Panc1 (cell line): ENCODE measurements around the gene FHAD1. TPM values are rescaled to one million over a fixed set of nuclear protein-coding genes. Genes with fewer than 3 reads are reported as not detected.

ENCODE experiments used
- ATAC-seq: fragments of 200-7000 bp; cut with Tn5 transposase; 2 replicates; pipeline ENCODE4 v1.9.1; 2020; ENCODE audit warnings: mild to moderate bottlenecking, moderate library complexity
- BruUV-seq: library from RNA; stranded (reverse); fragments of 400-500 nt; replicated peaks from 2 replicates; lab custom pipeline; 2021; lab: Mats Ljungman, UMichigan
- CTCF ChIA-PET: fragments of 300-600 bp; sonication (Branson Sonifier 250); formaldehyde crosslinking; loops from one replicate; lab custom pipeline; 2022; ENCODE audit warnings: antibody characterized with exemption; lab: Charles Lee
- POLR2A ChIA-PET: fragments of 300-600 bp; sonication (Branson Sonifier 250); formaldehyde crosslinking; loops from one replicate; lab custom pipeline; 2022; ENCODE audit warnings: antibody characterized with exemption; lab: Charles Lee
- DNase-seq: peaks from one replicate; pipeline ENCODE4 v3.0.0-alpha.2; 2010; ENCODE audit warnings: low read depth, low spot score
- H3K27ac ChIP-seq: 2 replicates; pipeline ENCODE4 v1.5.1; 2011; ENCODE audit warnings: mild to moderate bottlenecking, low read length, inconsistent platforms
- H3K27me3 ChIP-seq: fragments of 200-500 bp; sonication (Bioruptor generic); 2 replicates; pipeline ENCODE4 v1.6.0; 2014; ENCODE audit warnings: low read length, inconsistent platforms; ENCODE audit not compliant: control insufficient read depth, insufficient read depth
- H3K36me3 ChIP-seq: fragments of 200-500 bp; sonication (Bioruptor generic); 2 replicates; pipeline ENCODE4 v1.5.1; 2014; ENCODE audit warnings: inconsistent platforms, mild to moderate bottlenecking, low read length, moderate library complexity; ENCODE audit not compliant: control insufficient read depth, insufficient read depth
- H3K4me1 ChIP-seq: 2 replicates; pipeline ENCODE4 v1.5.1; 2011; ENCODE audit warnings: inconsistent platforms, mild to moderate bottlenecking, low read length, moderate library complexity; ENCODE audit not compliant: control insufficient read depth, insufficient read depth
- H3K4me3 ChIP-seq, 2 experiments: 2 replicates each; pipeline ENCODE4 v1.5.1; 2011 to 2012; ENCODE audit warnings: low read depth in 2 of 2, low read length in 2 of 2, mild to moderate bottlenecking in 2 of 2, inconsistent platforms in 1 of 2, moderate library complexity in 1 of 2
- H3K9me3 ChIP-seq: fragments of 200-500 bp; sonication (Bioruptor generic); 2 replicates; pipeline ENCODE4 v1.5.1; 2014; ENCODE audit warnings: low read depth, mild to moderate bottlenecking, inconsistent platforms, low read length, moderate library complexity; ENCODE audit not compliant: control insufficient read depth, insufficient read depth
- CTCF ChIP-seq: fragments of 450-650 bp; IDR thresholded peaks from 2 replicates; pipeline ENCODE4 v1.5.1; 2017; ENCODE audit warnings: mild to moderate bottlenecking
- POLR2AphosphoS5 ChIP-seq: IDR thresholded peaks from 2 replicates; pipeline ENCODE4 v1.6.1; 2012; ENCODE audit warnings: mild to moderate bottlenecking, low read depth, low read length, moderate library complexity
- SIN3A ChIP-seq: IDR thresholded peaks from 2 replicates; pipeline ENCODE4 v1.6.1; 2012; ENCODE audit warnings: low read depth, mild to moderate bottlenecking, low read length, moderate library complexity, borderline replicate concordance; ENCODE audit not compliant: insufficient read depth
- TCF7L2 ChIP-seq: IDR thresholded peaks from 2 replicates; pipeline ENCODE4 v1.6.1; 2011; ENCODE audit warnings: mild to moderate bottlenecking, low read depth, low read length, inconsistent platforms
- in situ Hi-C: cut with HindIII; loops from 2 replicates; pipeline ENCODE4 v1.10.0; 2016; ENCODE audit warnings: low sequenced_read_pairs, low pct_unique_long_range_greater_than_20kb
- intact Hi-C: fragments of 100-400 bp; cut with micrococcal nuclease; formaldehyde crosslinking; loops from one replicate; pipeline ENCODE4 v1.10.0; 2022; ENCODE audit not compliant: unreplicated experiment
- total RNA-seq: library from RNA; stranded (reverse); gene quantifications from one replicate; pipeline ENCODE4 v1.2.1, GENCODE V29; 2021; ENCODE audit not compliant: unreplicated experiment
- TF ChIP-seq, protein P1 (sequence below), 2 experiments: IDR thresholded peaks; 2 replicates each; pipeline ENCODE4 v1.6.1; 2011 to 2012; ENCODE audit warnings: low read depth in 2 of 2, control low read depth in 1 of 2, low read length in 1 of 2, mild to moderate bottlenecking in 1 of 2, moderate library complexity in 1 of 2; ENCODE audit not compliant: insufficient read depth in 1 of 2

The FHAD1 gene
- total RNA-seq, 1 experiment from 2014 or later: 0.23 TPM

DNA sequence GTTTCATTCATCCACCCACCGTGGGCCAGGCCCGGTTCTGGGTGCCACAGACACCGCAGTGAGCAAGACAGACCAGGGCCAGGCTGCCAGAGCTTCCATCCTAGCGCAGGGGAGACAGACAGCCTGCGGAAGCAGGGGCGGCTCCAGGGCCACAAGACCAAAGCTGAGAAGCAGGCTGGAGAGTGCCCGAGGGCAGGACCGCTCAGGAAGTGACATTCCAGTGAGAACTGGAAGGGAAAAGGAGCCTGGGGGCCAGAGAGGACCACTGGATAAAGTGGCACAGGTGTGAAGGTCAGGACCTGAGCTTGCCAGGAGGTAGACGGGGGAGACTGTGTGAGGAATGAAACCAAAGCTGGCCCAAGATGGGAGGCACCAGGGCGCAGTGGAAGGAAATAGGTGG lies 103.1 kb downstream of the FHAD1 start:
- peaks cover 18% of the 10 kb centered on the region for H3K4me1 ChIP-seq
- DNase-seq (no peak), ATAC-seq (no peak)
- TF ChIP-seq CTCF: no peak
- TF ChIP-seq SIN3A: no peak
- TF ChIP-seq TCF7L2: no peak
- TF ChIP-seq POLR2AphosphoS5: no peak
- TF ChIP-seq, protein P1, sequence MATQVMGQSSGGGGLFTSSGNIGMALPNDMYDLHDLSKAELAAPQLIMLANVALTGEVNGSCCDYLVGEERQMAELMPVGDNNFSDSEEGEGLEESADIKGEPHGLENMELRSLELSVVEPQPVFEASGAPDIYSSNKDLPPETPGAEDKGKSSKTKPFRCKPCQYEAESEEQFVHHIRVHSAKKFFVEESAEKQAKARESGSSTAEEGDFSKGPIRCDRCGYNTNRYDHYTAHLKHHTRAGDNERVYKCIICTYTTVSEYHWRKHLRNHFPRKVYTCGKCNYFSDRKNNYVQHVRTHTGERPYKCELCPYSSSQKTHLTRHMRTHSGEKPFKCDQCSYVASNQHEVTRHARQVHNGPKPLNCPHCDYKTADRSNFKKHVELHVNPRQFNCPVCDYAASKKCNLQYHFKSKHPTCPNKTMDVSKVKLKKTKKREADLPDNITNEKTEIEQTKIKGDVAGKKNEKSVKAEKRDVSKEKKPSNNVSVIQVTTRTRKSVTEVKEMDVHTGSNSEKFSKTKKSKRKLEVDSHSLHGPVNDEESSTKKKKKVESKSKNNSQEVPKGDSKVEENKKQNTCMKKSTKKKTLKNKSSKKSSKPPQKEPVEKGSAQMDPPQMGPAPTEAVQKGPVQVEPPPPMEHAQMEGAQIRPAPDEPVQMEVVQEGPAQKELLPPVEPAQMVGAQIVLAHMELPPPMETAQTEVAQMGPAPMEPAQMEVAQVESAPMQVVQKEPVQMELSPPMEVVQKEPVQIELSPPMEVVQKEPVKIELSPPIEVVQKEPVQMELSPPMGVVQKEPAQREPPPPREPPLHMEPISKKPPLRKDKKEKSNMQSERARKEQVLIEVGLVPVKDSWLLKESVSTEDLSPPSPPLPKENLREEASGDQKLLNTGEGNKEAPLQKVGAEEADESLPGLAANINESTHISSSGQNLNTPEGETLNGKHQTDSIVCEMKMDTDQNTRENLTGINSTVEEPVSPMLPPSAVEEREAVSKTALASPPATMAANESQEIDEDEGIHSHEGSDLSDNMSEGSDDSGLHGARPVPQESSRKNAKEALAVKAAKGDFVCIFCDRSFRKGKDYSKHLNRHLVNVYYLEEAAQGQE (IDR thresholded peaks at IDR 0.05; ENCODE audit: insufficient read depth in 1 of 2, low read depth in 2 of 2, low read length in 1 of 2): no peak
- no peak overlapping the region for H3K27ac ChIP-seq
- H3K4me3 ChIP-seq: no peak overlapping the region
- in situ Hi-C loops: no loop called here
- H3K36me3 ChIP-seq: no peaks in the 10 kb centered on the region
- no peaks in the 10 kb centered on the region for H3K9me3 ChIP-seq
- ChIA-PET POLR2A (interaction anchor here (0.6 kb wide), 1 partner anchor 165 kb away, joined by 3 read pairs; no protein-coding TSS in a partner anchor), CTCF (no interaction called here)
- H3K27me3 ChIP-seq: no peaks in the 10 kb centered on the region
- BruUV-seq: no TSS peak
- intact Hi-C loops: no loop called here

GRCh38 chr1:15350551-15351200 lies 103.7 kb downstream of the FHAD1 start:
- Histone ChIP-seq H3K9me3 (no peaks in the 10 kb centered on the region), H3K4me3 (no peak overlapping the region), H3K27me3 (no peaks in the 10 kb centered on the region), H3K4me1 (peaks cover 23% of the 10 kb centered on the region), H3K27ac (no peak overlapping the region), H3K36me3 (no peaks in the 10 kb centered on the region)
- TF ChIP-seq POLR2AphosphoS5: no peak
- TF ChIP-seq, protein P1 (IDR thresholded peaks at IDR 0.05; ENCODE audit: insufficient read depth in 1 of 2, low read depth in 2 of 2, low read length in 1 of 2): no peak
- TF ChIP-seq SIN3A: no peak
- no peak for TF ChIP-seq CTCF
- TF ChIP-seq TCF7L2: no peak
- in situ Hi-C loops (no loop called here), intact Hi-C loops (no loop called here)
- CTCF ChIA-PET: no interaction called here
- no TSS peak for BruUV-seq
- ATAC-seq: no peak
- DNase-seq: no peak
- POLR2A ChIA-PET: interaction anchor here (0.6 kb wide), 1 partner anchor 165 kb away, joined by 3 read pairs; no protein-coding TSS in a partner anchor
